Measurements from ENCODE around the gene PARVB. TPM values are rescaled to one million over a fixed set of nuclear protein-coding genes. Genes with fewer than 3 reads are reported as not detected.

Gene PARVB, protein sequence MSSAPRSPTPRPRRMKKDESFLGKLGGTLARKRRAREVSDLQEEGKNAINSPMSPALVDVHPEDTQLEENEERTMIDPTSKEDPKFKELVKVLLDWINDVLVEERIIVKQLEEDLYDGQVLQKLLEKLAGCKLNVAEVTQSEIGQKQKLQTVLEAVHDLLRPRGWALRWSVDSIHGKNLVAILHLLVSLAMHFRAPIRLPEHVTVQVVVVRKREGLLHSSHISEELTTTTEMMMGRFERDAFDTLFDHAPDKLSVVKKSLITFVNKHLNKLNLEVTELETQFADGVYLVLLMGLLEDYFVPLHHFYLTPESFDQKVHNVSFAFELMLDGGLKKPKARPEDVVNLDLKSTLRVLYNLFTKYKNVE
- total RNA-seq: 10 to 100 TPM; 59.5 to 82.0 (median 61.2) TPM

DNA sequence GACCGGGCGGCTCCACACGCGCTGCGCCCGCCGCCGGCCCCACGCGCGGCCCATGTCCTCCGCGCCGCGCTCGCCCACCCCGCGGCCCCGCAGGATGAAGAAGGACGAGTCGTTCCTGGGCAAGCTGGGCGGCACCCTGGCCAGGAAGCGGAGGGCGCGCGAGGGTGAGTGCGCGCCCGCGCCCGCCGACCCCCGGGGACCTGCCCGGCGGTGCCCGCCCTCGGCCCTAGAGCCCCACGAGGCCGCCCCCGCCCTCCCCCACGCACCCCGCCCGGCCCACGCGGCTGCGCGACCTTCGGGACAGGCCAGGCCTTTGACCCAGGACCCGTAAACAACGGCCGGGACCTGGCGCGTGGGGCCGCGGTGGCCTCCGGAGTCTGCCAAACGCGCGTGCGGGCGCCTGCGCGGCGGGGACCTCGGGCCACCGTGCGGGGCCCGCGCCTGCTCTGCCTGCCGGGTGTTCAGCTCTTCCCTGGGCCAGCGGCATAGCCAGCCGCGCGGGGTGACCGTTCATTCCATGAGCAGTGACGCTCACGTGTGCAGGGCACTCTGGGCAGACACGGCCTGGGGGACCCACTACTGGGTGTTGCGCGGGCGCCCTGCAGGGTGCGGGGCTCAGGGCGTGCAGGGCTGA, at the start of gene PARVB:
TSS of gene PARVB (plus strand) at position 15 of the 634 bp plus-strand sequence. CDS start at position 53, 38 bp downstream.
- DNase-seq (ENCODE audit: low spot score): no peak
- ATAC-seq (ENCODE audit: low FRiP score): peak; percentile 25
- TF ChIP-seq, protein P1, sequence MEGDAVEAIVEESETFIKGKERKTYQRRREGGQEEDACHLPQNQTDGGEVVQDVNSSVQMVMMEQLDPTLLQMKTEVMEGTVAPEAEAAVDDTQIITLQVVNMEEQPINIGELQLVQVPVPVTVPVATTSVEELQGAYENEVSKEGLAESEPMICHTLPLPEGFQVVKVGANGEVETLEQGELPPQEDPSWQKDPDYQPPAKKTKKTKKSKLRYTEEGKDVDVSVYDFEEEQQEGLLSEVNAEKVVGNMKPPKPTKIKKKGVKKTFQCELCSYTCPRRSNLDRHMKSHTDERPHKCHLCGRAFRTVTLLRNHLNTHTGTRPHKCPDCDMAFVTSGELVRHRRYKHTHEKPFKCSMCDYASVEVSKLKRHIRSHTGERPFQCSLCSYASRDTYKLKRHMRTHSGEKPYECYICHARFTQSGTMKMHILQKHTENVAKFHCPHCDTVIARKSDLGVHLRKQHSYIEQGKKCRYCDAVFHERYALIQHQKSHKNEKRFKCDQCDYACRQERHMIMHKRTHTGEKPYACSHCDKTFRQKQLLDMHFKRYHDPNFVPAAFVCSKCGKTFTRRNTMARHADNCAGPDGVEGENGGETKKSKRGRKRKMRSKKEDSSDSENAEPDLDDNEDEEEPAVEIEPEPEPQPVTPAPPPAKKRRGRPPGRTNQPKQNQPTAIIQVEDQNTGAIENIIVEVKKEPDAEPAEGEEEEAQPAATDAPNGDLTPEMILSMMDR (IDR thresholded peaks at IDR 0.05): no peak

DNA sequence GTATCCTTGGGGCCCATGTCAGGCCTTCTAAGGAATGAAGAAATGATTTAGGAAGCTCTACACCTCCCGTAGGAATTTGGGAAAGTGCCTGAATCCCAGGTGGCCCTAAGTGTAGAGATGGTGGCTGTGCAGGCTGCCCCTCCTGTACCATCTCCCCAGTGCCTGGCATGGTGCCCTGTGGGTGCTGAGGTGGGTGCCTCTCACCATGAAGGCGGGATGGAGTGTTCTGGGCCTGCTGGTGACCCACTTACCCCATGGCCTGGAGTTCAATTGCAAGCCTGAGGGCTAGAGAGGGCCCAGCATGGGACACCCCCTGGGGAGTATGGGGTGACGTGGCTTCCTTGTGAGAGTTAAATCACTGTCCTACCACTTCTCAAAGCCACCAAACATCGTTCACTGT, 49.1 kb upstream of the PARVB start:
- TF ChIP-seq, protein P1 (IDR thresholded peaks at IDR 0.05): no peak
- no peak for DNase-seq (ENCODE audit: low spot score)
- no peak for ATAC-seq (ENCODE audit: low FRiP score)

DNA sequence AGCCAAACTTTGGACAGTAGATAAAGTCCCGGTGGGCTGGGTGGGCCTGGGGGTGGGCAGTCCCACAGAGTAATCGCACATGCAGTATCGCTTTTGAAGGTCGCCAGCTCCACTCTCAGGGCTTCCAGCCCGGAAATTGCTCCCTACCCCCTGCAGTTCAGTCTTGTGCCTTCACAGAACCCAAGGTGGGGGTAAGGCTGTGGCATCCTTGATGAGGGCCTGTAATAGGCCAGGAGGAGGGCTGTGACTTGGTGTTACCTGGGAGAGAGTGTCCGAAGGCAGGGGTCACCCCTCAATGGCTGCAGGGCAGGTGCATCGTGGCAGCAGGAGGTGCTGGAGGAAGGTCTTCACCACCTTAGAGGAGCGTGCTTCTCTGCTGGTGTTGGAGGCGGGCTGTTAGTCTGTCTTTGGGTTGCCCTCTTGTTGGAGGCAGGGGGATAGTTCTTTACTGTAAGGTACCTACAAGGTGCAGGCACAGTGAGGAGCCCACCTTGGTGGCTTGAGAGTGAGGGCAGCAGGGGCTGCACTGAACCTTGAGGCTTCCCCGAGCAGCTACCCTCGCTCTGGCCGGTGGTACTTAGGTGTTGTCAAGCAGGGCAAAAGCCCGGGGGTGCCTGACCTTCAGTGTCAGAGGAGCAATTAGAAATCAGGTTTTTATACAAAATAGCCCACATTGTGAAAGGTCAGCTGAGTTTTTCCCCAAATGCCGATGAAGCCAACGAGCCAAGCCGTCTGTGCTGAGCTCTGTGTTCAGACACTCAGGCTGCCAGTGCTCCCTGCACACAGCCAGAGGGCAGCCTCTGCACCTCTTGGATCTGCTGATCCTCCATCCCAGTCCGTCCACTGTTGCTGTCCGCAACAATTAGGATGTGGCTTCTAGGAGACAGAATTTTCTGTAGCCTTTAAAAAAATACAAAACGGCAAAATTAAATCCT, 47.0 kb upstream of the PARVB start:
- no peak for ATAC-seq (ENCODE audit: low FRiP score)
- TF ChIP-seq, protein P1 (IDR thresholded peaks at IDR 0.05): no peak
- DNase-seq (ENCODE audit: low spot score): no peak

DNA sequence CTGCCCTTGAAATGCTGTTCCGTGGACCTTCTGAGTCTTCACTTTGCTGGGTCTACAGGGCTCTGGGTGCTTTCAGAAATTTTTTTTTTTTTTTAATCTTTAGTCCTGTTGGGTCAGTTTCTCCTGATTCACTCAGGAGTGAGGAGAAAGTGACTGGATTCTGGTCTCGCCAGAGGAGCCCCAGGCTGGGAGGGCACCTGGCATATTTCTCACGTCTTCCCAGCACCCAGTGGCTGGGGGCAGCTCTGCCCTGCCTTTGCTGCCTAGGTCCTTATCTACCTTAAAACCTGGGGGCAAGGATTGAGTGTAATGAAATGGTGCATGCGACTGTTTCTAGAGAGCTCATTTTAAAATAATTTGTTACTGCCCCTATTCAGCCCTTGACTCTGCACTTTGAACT, 45.5 kb upstream of the PARVB start:
- DNase-seq (ENCODE audit: low spot score) (no peak), ATAC-seq (ENCODE audit: low FRiP score) (no peak)
- TF ChIP-seq, protein P1 (IDR thresholded peaks at IDR 0.05): no peak

DNA sequence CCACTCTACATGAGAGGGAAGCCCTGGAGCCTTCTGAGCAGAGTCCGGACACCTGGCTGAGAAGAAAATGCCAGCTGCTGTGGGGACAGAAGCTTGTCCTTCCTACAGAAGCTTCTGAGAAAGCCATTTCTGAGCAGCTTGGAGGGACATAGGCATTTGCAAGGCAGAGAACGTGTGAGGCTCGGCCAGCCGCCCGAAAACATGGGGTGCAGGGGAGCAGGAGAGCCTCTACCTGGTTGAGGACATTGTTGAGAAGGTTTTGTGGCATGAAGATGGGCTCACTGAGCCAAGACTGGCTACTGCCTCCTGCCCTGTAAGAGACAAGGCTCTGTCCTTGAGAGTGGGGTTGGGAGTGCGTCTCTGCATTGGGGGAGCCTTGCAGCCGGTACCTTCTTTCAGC, 43.5 kb upstream of the PARVB start:
- TF ChIP-seq, protein P1 (IDR thresholded peaks at IDR 0.05): no peak
- ATAC-seq (ENCODE audit: low FRiP score) (no peak), DNase-seq (ENCODE audit: low spot score) (no peak)

DNA sequence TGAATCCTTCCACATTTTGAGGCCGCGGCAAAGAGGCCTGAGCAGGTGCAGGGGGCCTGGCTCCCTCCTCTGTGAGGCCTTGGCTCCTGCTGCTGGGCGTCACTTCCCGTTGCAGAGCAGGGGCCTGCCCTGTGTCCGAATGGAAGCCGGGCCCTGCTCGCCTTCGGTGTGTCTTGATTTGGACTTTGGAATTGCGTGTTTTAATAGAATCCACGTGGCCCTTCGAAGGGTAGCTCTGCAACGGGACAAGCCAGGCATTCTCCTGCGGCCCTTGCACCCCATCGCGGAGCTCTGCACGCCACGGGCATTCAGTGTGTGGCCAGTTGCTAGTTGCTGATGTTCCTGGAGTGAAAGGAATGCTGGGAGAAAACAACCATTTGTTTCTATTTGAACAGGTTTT, 43.1 kb upstream of the PARVB start:
- TF ChIP-seq, protein P1 (IDR thresholded peaks at IDR 0.05): no peak
- DNase-seq (ENCODE audit: low spot score) (no peak), ATAC-seq (ENCODE audit: low FRiP score) (no peak)

All from omental fat pad (tissue), 4 donors.